ENCODE results near the gene SPATA22. TPM values are rescaled to one million over a fixed set of nuclear protein-coding genes. Genes with fewer than 3 reads are reported as not detected.
"Not testable (repeated sequence)": the region's sequence is repeated elsewhere in the genome, so short reads cannot be mapped to it uniquely, and the experiment has no call there.

The SPATA22 gene
- polyA plus RNA-seq, 1 of the 3 experiments (the other 2 are of a cell fraction), result not detected

- no peak for TF ChIP-seq RFX5 (IDR thresholded peaks at IDR 0.05; ENCODE audit: low read length)
- TF ChIP-seq, protein P1, sequence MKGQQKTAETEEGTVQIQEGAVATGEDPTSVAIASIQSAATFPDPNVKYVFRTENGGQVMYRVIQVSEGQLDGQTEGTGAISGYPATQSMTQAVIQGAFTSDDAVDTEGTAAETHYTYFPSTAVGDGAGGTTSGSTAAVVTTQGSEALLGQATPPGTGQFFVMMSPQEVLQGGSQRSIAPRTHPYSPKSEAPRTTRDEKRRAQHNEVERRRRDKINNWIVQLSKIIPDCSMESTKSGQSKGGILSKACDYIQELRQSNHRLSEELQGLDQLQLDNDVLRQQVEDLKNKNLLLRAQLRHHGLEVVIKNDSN (IDR thresholded peaks at IDR 0.05; ENCODE audit: borderline replicate concordance, low read depth), result no peak
These were observed 43.3 kb upstream of the SPATA22 start (continued) for GRCh38 chr17:3514873-3515272.

- H3K27me3 ChIP-seq (ENCODE audit: insufficient read depth); POLR2A ChIA-PET; H3K27ac ChIP-seq (ENCODE audit: low read depth in 2 of 2, low read length in 1 of 2); H3K4me1 ChIP-seq (ENCODE audit: control insufficient read depth in 1 of 2, insufficient read depth in 2 of 2, low read depth in 1 of 2, low read length in 1 of 2); H3K9me2 ChIP-seq; DNase-seq; CTCF ChIA-PET; H3K79me2 ChIP-seq (ENCODE audit: insufficient read depth); H4K20me1 ChIP-seq (ENCODE audit: insufficient read depth); H3F3A ChIP-seq (replicated peaks; ENCODE audit: insufficient read depth); H3K4me2 ChIP-seq; H2AFZ ChIP-seq (ENCODE audit: low read depth); H3K9me3 ChIP-seq; H3K36me3 ChIP-seq (replicated peaks in 1 of 2; ENCODE audit: control insufficient read depth in 1 of 2, insufficient read depth in 2 of 2, low read length in 1 of 2); H3K4me3 ChIP-seq (ENCODE audit: low read depth in 2 of 2, low read length in 1 of 2); H3K9ac ChIP-seq: not testable (repeated sequence)
- WGBS (ENCODE audit: low lambda C conversion rate), result 82% methylated on average over 9 of the region's 11 CpGs
These were observed 42.5 kb upstream of the SPATA22 start for GRCh38 chr17:3514167-3514566.

- Histone ChIP-seq H3K9me2 (no peaks in the 10 kb centered on the region), H3F3A (replicated peaks; ENCODE audit: insufficient read depth) (no peaks in the 10 kb centered on the region), H3K4me2 (no peak overlapping the region), H3K27me3 (ENCODE audit: insufficient read depth) (no peaks in the 10 kb centered on the region), H3K4me1 (ENCODE audit: control insufficient read depth in 1 of 2, insufficient read depth in 2 of 2, low read depth in 1 of 2, low read length in 1 of 2) (no peaks in the 10 kb centered on the region), H3K9me3 (no peaks in the 10 kb centered on the region), H2AFZ (ENCODE audit: low read depth) (no peak overlapping the region), H3K9ac (no peak overlapping the region), H4K20me1 (ENCODE audit: insufficient read depth) (no peaks in the 10 kb centered on the region), H3K36me3 (replicated peaks in 1 of 2; ENCODE audit: control insufficient read depth in 1 of 2, insufficient read depth in 2 of 2, low read length in 1 of 2) (no peaks in the 10 kb centered on the region), H3K4me3 (ENCODE audit: low read depth in 2 of 2, low read length in 1 of 2) (no peak overlapping the region), H3K27ac (ENCODE audit: low read depth in 2 of 2, low read length in 1 of 2) (no peak overlapping the region), H3K79me2 (ENCODE audit: insufficient read depth) (no peaks in the 10 kb centered on the region)
- DNase-seq, result no peak
- WGBS (ENCODE audit: low lambda C conversion rate), result 70% methylated on average over 23 of the region's 23 CpGs
- ChIA-PET POLR2A (interaction anchor here (0.7 kb wide), 1 partner anchor 370 kb away, joined by 3 read pairs; no protein-coding TSS in a partner anchor), CTCF (no interaction called here)
- TF ChIP-seq REST (IDR thresholded peaks at IDR 0.05; ENCODE audit: low read depth, low read length) (no peak), IRF3 (IDR thresholded peaks at IDR 0.05; ENCODE audit: low read depth, low read length) (no peak), USF2 (IDR thresholded peaks at IDR 0.05; ENCODE audit: borderline replicate concordance, low read depth, low read length) (no peak), GABPA (IDR thresholded peaks at IDR 0.05; ENCODE audit: low read depth) (no peak), RXRA (IDR thresholded peaks at IDR 0.05; ENCODE audit: borderline replicate concordance, low read depth) (no peak), TEAD4 (IDR thresholded peaks at IDR 0.05; ENCODE audit: borderline replicate concordance, insufficient read depth) (no peak), MXI1 (IDR thresholded peaks at IDR 0.05; ENCODE audit: low read depth, low read length) (no peak), TCF12 (IDR thresholded peaks at IDR 0.05) (no peak), ZBTB33 (IDR thresholded peaks at IDR 0.05; ENCODE audit: borderline replicate concordance, low read depth) (no peak), EP300 (IDR thresholded peaks at IDR 0.05; ENCODE audit: borderline replicate concordance in 1 of 2, low read depth in 1 of 2, low read length in 1 of 2) (no peak), YY1 (IDR thresholded peaks at IDR 0.05; ENCODE audit: low read depth) (no peak), RCOR1 (IDR thresholded peaks at IDR 0.05; ENCODE audit: low read length) (no peak)
These were observed 41.9 kb upstream of the SPATA22 start for GRCh38 chr17:3513305-3514035.
